Islet precursor cell (in vitro differentiated cells): ENCODE data around the gene NTSR1.

ENCODE experiments used
- DNase-seq: peaks from one replicate; pipeline ENCODE4 v3.0.0-alpha.2; 2018

The NTSR1 gene

DNA sequence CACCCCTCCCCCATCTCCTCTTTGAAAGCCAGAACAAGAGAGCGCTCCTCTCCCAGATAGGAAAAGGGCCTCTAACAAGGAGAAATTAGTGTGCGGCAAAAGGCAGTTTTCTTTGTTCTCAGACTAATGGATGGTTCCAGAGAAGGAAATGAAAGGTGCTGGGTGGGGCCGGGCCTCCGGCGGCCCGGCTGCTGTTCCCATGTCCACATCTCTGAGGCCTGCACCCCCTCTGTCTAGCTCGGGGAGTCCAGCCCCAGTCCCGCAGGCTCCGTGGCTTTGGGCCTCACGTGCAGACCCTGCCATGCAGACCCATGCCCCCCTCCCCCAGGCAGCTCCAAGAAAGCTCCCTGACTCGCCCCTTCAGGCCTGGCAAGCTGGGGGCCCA lies 51.8 kb downstream of the NTSR1 start:
- no peak for DNase-seq

DNA sequence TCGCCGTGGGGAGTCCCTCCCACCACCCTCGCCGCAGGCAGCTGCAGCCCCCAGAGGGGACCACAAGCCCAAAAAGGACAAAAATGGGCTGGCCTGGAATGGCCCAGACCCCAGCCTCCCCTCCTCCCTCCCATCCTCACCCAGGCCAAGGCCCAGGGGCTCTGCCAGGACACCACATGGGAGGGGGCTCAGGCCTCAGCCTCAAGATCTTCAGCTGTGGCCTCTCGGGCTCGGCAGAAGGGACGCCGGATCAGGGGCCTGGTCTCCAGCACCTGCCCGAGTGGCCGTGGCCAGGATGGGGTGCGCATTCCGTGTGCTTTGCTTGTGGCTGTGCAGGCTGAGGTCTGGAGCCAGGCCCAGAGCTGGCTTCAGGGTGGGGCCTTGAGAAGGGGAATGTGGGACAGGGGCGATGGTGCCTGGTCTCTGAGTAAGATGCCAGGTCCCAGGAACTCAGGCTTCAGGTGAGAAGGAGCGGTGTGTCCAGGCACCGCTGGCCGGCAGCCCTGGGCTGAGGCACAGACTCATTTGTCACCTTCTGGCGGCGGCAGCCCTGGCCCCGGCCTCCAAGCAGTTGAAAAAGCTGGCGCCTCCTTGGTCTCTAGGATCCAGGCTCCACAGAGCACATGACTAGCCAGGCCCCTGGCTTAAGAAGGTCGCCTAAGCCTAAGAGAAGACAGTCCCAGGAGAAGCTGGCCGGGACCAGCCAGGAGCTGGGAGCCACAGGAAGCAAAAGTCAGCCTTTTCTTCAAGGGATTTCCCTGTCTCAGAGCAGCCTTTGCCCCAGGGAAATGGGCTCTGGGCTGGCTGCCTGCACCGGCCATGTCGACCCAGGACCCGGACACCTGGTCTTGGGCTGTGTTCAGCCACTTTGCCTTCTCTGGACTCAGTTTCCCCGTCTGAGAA lies 52.5 kb downstream of the NTSR1 start:
- no peak for DNase-seq

DNA sequence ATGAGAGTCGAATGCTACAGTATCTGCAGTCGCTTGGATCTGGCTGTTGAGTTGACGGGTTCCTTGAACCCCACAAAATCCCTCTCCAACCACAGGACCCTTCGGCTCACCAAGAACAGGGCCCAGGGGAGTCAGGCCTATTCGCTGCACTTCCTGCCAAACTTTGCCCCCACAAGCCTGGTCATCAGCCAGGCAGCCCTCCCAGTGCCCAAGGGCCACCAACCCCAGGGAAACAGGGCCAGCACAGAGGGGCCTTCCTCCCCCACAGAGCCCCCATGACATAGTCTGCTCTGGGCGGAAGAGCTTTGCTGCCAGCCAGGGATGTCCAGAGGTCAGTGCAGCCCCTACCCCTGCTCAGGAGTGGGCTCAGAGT lies 53.1 kb downstream of the NTSR1 start:
- no peak for DNase-seq

DNA sequence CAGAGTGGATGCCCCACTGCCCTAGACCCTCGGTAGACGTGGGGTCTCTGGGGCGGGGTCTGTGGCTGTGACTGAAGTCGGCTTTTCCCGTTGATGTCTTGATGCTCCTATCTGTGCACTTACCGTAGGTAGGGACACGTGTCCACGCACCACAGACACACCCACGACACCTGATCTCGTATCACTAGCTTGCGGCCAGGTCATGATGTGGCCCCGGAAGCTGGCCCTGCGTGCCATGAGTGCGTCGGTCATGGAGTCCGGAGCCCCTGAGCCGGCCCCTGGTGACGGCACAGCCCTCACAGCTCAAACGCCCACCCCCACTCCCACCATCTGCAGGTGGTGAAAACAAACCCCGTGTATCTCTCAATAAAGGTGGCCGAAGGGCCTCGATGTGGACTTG lies 53.7 kb downstream of the NTSR1 start:
- no peak for DNase-seq

- no peak for DNase-seq
Measured at GRCh38 chr20:62762801-62763368, 54.2 kb downstream of the NTSR1 start.

- DNase-seq = no peak
Measured at GRCh38 chr20:62763404-62763803, 54.8 kb downstream of the NTSR1 start.

DNA sequence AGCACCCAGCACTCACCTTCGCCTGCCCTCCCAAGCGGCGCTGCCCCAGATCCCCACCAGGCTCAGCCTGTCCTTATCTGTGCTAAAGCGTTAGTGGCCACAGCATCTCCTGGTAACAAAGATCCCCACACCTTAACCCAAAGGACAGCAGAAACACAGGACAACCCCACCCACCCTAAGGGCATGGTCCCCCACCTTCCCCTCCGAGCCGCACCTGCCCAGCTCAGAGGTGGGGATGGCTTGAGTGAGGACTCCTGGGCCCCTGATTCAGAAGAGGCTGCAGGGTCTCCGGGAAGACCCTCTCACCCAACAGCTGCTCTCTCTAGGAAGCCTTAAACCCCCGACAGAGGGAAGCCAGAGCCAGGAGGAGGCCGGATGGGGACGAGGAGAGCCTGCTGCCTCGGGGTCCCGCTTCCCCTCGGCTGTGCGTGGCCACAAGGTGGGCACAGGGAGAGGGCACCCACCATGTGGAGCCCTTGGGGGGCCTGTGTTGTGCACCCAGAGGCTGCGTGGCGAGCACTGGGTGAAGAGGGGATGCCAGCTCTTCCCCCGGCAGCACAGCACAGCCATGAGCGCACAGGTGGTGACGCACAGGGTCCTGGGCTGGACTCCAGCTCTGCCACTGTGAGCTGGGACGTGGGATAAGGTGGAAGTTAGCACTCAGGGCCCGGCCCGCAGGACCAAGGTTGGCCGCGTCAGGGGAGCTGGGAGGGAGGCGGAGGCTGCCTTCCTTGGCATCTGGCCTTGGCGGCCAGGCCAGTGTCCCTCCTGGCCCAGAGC lies 55.7 kb downstream of the NTSR1 start:
- no peak for DNase-seq

GRCh38 chr20:62765021-62765420 lies 56.4 kb downstream of the NTSR1 start:
- no peak for DNase-seq

DNA sequence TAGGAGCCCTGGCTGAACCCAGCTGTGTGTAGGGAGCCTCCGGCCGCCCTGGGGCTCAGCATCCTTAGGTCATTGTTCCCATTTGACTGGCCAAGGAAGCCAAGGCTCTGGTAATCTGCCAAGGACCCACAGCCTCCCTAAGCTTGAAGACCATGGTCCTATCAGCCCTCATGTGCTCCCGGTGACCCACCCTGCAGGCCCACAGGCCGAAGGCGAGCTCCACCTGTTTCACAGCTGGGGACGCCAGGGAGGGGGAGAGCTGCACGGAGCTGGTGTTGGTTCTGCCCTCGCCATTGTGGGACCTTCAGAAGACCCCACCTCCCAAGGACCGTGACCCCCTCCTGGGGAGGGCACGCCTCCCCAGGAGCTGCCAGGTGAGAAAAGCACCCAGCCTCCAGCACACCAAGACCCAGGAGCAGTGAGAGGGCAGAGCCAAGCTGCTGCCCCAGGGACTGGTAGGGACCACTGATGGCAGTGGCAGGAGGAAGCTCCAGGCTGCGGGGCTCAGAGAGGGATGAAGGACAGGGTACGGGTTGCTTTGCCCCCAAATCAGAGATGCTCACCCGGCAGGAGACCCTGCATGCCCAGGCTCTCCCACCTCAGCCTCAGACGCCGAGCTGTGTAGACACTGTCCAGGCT lies 56.9 kb downstream of the NTSR1 start:
- DNase-seq = no peak

DNA sequence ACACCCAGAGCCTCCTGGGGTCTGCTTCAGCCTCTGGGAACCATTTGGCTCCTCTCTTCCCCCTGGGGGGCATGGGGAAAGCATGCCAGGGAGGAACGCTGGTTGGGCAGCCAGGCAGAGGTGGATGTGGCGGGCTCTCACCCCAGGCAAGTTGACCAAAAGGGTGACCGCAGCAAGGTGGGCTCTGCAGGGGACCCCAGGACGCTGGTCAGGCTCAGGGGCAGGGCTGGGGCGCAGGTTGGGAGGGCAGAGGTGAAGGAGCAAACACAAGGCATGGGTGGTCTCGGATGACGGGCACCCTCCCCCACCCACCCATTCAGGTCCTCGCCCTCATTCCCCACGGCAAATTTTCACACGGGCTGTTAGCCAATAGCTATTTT lies 57.4 kb downstream of the NTSR1 start:
- no peak for DNase-seq

- no peak for DNase-seq
Measured at GRCh38 chr20:62766716-62767115, 58.1 kb downstream of the NTSR1 start.

GRCh38 chr20:62768234-62768546 lies 59.6 kb downstream of the NTSR1 start:
- no peak for DNase-seq

DNA sequence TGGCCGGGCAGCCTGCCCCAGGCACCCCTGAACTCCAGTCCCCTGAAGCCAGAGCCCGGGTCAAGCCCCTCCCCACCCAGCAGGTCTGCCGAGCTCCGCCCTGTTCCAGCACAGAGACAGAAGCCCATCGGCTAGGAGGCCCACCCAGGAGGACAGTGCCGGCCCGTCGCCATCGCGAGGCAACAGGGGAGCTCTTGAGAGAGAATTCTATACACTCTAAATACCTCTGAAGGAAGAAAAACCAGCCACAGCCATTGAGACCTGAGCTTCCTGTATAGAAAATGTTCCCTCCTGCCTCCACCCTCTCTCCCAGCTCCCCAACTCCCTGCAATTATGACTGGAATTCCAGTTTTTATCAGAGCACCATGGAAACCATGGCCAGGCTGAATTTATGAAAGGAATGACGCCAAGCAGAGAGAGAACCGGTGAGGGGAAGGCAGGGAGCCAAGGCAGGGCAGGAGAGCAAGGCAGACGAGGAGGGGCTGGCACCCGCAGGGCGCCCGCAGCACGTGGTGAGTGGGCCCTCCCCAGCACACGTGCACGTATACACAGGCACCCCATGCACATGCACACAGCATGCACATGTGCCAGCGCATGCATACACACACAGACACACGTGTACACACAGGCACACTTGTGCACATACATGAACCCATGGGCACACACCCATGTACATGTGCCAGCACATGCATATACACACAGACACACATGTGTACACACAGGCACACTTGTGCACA lies 60.1 kb downstream of the NTSR1 start:
- no peak for DNase-seq

DNA sequence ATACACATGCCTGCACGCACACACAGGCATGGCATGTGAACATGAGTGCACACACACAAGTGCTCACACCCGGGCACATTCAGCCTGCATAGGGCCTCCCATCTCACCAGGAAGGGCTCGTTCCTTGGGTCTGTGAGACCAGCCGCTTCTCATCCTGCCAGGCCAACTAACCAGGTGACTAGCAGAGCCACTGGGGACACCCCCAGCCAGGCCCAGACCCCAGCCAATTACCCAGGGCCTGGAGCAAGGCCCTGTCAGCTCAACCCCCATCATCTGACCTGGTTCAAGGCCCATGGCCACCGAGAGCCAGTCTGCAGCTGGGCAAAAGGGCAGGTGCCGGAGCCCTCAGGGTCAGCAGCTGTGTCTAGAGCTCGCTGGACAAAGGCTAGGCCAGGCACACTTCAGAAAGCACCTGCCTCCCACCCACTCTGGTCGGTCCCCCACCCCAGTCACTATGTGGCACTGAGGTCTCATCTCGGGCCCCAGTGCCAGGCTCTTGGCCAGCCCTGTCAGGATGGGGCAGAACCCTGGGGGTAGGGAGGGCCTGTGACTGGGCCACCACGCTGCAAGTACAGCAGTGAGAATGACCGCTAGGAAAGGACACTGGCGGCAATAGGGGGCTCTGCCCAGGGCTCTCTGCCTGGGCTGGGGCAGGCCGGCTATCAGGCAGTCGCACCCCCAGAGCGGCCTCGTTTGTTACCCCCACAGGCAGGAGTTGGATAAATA lies 60.9 kb downstream of the NTSR1 start:
- DNase-seq = no peak

GRCh38 chr20:62770111-62770910 lies 61.7 kb downstream of the NTSR1 start:
- DNase-seq = no peak

DNA sequence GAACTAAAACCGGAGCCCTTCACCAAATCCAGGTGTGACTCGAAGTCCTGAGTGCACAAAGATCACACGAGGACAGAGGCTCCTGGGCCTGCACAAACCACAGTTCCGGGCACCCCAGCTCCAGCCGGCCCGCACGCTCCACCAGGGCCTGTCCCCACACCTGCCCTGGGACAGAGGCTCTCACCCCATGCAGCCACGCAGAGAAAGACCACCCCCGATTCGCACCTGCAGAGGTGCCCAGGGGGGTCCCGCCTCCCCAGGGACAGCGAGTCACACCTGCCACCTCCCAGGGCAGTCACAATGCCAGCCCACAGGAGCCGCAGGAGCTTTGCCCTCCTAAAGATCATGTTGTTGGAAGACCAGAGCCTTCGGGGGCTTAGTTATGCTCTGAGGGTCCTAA lies 62.3 kb downstream of the NTSR1 start:
- no peak for DNase-seq

DNA sequence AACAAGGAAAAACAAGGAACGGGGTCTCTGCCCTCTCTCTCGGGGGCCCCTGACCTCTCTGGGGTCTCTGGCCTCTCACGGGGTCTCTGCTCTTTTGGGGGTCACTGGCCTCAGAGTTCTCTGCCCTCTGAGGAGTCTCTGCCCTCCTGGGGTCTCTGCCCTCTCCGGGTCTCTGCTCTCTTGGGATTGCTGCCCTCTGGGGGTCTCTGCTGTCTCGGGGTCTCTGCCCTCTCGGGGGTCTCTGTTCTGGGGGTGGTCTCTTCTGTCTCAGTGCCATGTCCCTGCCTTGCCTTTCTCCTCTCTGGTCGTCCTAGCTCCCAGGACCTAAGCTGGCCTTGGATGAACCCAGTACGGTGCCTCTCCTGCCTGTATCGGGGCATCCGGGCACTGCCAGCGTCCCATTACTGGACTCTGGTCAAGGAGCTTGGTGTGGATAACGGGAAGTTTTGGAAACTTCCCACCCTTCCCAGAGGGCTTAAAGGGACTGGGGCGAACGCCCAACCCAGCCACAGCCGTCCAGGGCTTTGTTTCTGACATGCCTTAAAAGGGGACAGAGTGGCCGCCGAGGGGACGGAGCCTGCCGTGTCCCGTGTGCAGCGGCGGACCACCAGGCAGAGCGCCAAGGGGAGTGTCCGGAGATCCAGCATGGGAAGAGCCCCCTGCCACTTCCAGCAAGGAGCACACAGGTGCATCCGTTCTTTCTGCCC lies 62.9 kb downstream of the NTSR1 start:
- DNase-seq = no peak

- no peak for DNase-seq
Measured at GRCh38 chr20:62772103-62772611, 63.5 kb downstream of the NTSR1 start.

- DNase-seq = no peak
Measured at GRCh38 chr20:62772619-62772989, 64.0 kb downstream of the NTSR1 start.
